ENCODE data around the gene VPS33A.

- no peak for TF ChIP-seq CTCF (IDR thresholded peaks at IDR 0.05)
- no peak for TF ChIP-seq POLR2A (IDR thresholded peaks at IDR 0.05)
Measured at GRCh38 chr12:122187466-122187865, 78.8 kb downstream of the VPS33A start.
